ENCODE data around the gene UBFD1.
"Not testable (repeated sequence)": the region's sequence is repeated elsewhere in the genome, so short reads cannot be mapped to it uniquely, and the experiment has no call there.

UBFD1 gene

DNA sequence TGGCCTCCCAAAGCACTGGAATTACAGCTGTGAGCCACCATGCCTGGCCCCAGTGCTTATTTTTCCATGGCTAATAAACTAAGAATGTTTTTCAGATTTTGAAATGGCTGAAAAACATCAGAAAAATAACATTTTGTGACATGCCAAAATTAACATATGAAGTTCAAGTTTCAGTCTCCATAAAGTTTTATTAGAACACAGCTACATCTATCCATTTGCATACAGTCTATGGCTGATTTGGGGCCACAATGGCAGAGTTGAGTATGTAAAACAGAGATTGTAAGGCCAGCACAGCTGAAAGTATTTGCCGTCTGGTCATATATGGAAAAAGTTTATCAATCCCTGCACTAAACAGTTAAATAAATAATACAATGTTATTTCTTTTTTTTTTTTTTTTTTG, 52.4 kb downstream of the UBFD1 start:
- DNase-seq (ENCODE audit: low read depth): no peak

DNA sequence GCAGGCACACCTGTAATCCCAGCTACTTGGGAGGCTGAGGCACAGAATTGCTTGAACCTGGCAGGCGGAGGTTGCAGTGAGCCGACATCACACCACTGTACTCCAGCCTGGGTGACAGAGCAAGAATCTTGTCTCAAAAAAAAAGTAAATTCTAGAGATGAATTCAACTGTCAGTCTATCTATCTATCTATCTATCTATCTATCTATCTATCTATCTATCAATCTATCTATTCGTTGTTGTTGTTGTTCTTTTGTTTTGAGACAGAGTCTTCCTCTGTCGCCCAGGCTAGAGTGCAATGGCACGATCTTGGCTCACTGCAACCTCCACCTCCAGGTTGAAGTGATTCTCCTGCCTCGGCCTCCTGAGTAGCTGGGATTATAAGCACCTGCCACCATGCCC, 53.4 kb downstream of the UBFD1 start:
- not testable (repeated sequence) for DNase-seq (ENCODE audit: low read depth)

DNA sequence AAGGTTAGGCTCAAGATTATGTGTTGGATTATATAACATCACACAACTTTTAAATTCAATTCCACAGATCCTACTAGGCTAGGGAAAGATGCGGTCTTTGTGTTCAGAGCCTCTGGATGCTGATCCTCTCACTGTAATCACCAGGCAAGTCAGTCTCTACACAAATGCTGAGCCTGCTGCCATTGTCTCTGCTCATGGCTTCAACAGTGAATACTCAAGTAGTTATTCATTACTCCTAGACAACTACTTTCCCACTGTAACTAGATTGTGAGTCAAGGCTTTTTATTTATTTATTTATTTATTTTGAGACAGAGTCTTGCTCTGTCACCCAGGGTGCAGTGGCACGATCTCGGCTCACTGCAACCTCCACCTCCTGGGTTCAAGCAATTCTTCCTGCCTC, 54.4 kb downstream of the UBFD1 start:
- no peak for DNase-seq (ENCODE audit: low read depth)

DNA sequence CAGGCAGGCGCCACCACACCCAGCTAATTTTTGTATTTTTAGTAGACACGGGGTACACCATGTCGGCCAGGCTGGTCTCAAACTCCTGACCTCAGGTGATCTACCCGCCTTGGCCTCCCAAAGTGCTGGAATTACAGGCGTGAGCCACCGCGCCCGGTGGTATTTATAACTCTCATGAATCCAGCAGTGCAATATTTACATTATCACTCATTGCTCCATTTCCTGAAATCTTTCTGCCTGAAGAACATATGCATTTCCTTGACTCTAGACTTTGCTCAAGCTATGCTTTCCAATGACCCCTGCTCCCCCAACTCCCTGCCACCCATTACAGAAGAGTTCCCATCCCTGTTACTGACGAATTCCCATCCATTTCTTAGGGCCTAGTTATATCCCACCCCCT, 58.3 kb downstream of the UBFD1 start:
- DNase-seq (ENCODE audit: low read depth): no peak

Data from stimulated activated CD8-positive, alpha-beta memory T cell treated with anti-CD3 and anti-CD28 coated beads, Interleukin-15, amount 100 ng/mL, for 24 hours (primary cell).